NCI-H1092 treated with DMSO at 0.1 percent for 48 hours (cell line): Measurements from ENCODE around the gene SP140L.
"Not testable (repeated sequence)": the region's sequence is repeated elsewhere in the genome, so short reads cannot be mapped to it uniquely, and the experiment has no call there.

Experiments
- DNase-seq: peaks from one replicate; lab custom pipeline; 2025; lab: John Stamatoyannopoulos, UW

The SP140L gene

DNA sequence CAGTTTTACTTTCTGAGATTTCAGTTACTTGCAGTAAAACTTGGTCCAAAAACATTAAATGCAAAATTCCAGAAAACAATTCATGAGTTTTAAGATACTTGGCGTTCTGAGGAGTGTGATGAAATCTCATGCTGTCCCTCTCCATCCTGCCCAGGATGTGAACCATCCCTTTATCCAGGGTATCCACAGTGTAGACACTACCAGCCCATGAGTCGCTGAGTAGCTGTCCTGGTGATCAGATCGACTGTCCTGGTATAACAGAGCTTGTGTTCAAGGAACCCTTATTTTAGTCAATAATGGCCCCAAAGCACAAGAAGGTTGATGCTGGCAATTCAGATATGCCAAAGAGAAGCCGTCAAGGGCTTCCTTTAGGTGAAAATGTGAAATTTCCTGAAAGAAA is 92.2 kb downstream of the SP140L start:
- no peak for DNase-seq

DNA sequence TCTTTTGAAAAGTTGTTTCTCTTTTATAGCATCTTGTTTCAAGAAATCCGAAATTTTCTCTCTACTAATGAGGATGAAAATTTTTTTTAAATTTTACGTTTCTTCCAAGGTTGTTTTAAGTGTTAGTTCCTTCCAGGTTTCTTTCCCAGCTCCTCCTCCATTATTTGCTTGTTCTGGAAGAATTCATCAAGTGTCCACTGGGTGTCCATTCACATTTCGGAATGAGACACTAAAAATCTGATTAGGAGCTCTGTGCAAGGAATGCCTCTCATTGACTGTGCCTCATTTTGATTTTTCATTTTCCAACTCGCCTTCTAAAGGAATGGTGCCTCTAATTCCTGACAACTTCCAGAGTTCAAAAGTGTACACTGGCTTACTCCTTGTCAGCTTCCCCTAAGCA is 95.2 kb downstream of the SP140L start:
- no peak for DNase-seq

DNA sequence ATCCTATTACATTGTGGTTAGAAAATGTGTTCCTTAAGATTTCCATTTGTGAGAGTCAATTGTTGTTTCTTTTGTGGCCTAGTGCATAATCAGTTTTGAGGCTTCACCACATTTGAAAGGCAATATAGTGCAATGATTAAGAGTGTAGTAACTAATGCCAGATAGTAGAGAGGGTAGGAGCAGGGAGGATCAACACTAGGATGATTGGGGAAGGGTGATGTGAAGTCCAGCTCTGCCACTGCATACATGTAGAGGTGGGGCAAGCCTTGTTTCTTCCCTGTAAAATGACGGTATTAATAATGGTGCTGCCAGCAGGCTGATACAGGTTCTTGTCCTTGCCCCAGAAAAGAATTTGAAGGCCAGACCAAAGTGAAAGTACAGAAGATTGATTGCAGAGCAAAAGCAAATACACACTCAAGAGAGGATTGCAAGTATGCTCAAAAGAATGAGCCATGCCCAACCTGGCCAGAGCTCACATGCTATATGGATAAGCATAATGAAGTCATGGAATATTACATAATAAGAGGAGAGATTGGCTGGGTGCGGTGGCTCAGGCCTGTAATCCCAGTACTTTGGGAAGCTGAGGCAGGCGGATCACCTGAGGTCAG is 97.0 kb downstream of the SP140L start:
- DNase-seq, result no peak

DNA sequence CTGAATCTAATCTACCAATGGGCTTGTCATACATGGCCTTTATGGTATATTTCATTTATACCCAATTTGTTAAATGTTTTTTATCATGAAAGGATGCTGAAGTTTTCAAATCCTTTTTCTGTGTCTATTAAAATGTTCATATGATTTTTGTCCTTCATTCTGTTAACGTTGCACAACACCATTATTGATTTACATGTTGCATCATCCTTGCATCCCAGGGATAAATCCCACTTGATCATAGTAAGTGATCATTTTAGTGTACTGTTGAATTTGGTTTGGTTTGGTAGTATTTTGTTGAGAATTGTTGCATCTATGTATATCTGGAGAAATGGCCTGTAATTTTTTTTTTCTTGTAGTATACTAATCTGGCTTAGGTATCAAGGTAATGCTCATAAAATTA is 98.4 kb downstream of the SP140L start:
- no peak for DNase-seq

DNA sequence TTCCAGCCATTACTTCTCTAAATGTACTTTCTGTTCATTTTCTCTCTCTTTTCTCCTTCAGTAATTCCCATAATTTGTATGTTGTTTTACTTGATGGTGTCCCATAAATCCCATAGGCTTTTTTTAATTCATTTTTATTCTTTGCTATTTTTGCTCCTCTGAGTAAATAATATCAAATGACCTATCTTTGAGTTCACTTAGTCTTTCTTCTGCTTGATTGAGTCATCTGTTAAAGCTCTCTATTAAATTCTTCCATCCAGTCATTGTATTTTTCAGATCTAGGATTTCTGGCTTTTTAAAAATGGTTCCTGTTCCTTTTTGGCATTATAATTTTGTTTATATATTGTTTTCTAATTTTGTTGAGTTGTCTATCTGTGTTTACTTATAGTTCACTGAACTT is 102.5 kb downstream of the SP140L start:
- DNase-seq, result no peak

DNA sequence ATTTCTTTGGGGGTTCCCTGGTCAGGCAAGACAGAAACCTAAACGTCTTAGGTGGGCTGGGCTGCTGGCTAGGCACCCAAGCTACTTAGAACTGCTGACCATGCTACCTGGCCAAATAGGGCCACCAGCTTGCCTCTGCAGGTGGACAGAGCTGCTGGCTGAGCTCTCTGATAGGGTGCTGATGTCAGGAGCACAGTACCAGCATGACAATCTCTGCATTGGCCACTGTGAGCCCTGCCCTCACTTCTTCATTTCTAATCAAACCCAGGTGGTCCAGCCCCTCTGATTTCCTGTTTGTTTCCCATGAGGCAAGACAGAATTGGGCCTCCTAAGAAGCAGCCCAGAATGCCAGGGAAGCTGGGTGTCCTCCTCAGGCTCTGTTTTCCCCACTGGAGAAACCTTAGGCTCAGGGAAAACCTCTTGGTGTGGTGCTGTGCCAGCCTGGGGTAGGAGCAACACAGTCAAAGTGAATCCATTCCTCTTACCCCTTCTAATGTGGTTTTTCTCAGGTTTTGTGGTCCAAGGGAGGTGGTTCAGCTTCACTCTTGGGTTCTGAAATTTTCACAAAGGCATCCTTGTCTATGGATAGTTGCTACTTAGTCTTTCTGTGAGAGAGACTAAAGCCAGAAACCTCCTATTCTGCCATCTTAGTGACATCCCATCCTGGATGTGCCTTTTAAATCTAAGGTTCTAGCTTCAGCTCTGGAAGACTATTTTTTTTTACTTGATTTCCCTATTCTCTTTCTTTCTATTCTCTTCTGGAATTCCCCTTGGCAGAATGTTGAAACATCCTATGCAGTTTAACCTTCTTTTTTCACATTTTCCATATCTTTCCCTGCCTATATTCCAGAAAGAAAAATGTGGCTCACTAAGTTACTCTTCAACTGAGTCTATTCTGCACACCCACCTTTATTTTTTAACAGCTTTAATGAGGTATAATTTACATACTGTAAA is 104.2 kb downstream of the SP140L start:
- no peak for DNase-seq

DNA sequence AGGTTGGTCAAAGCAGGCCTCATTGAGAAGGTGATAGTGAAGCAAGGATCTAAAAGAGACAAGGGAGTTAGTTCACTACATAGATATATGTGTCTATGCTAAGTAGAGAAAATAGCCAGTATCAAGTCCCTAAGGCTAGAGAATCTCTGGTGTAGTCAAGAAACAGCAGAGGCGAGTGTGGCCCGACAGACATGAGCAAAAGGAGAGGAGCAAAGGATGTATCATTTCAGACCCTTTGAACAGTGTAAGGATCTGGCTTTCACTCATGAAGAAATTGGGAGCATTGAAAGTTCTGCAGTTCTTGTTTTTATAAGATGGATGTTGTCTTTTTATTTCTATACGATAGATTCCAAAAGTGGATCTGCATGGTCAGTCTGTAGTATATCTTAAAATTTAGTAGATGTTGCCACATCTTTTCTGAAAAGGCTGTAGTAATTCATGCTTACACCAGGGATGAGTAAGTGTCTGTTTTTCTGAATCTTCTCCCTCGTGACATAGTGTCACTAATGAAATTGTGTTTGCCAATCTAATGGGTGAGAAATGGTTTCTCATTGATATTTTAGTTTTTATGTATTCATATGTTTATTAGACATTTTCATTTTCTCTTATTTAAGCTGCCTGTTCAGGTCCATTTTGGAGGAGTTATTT is 107.8 kb downstream of the SP140L start:
- no peak for DNase-seq

DNA sequence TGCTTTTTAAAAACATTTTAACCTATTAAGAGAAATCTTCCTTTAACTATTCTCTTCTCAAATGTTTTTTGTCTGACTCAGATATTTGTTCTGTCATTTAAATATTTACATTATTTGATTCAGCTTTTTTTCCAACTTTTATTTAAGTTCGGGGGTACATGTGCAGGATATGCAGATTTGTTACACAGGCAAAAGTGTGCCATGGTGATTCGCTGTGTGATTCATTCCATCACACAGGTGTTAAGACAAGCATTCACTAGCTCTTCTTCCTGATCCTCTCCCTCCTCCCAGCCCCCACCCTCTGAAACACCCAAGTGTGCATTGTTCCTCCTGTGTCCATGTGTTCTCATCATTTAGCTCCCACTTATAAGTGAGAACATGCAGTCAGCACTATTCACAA is 108.4 kb downstream of the SP140L start:
- no peak for DNase-seq

DNA sequence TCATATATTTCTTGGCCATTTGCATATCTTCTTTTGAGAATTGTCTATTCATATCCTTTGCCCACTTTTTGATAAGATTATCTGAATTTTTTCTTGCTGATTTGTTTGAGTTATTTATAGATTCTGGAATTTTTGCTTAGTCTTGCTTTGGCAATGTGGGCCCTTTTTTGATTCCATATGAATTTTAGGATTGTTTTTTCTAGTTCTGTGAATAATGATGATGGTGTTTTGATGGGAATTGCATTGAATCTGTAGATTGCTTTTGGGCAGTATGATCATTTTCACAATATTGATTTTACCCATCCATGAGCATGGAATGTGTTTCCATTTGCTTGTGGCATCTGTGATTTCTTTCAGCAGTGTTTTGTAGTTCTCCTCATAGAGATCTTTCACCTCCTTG is 112.1 kb downstream of the SP140L start:
- DNase-seq, result not testable (repeated sequence)

DNA sequence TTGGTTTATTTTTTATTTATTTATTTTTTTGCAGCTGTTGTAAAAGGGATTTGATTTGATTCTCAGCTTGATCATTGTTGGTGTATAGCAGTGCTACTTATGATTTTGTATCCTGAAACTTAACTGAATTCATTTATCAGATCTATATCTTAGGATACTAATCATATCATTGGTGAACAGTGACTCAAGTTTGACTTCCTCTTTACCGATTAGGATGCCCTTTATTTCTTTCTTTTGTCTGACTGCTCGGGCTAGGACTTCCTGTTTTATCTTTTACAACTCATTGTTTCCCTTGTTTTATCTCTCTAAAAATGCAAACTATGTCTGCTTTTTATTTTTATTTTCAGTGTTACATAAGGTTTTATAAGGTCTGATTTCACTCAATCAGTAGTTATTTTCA is 112.6 kb downstream of the SP140L start:
- no peak for DNase-seq

DNA sequence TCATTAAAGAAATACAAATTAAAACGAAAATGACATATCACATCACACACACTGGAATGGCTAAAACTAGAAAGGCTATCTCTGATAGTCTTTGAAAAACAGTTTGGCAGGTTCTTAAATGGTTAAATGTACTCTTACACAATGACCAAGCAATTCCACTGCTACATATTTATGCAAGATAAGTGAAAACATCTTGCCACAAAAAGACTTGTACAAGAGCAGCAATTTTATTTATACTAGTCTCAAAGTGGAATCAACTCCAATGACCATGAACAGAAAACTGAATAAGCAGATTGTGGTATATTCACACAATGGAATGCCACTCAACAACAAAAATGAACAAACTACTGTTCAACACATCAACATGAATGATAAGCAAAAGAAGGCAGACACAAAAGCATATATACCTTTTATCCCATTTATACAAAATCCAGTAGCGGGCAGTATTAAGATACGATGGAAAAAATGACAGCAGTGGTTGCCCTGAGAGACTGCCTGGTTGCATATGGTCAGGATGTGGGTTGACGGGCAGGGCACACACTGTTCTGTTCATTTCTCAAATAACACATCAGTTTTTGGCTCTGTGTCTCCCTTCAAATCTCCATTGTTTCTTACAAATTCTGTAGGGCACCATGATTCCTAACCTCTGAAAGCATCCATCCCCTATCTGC is 114.4 kb downstream of the SP140L start:
- no peak for DNase-seq

DNA sequence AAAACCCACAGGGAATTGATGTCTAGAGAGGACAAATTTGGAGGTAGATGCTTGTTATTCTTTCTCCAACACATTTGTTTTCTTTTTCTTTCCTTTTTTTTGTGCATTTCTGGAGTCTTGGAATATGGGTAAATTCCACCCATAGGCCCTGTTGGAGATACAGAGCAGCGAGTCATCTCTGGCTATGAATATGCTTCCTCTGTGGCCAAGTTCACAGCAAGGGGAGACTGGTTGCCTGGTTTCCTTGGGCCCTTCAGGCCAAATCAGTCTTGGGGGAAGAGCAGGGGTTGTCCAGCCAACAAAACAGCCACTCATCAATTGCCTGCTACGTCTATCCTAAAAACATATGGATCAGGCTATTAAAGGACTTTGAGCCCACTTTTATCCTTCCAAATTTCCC is 116.5 kb downstream of the SP140L start:
- DNase-seq, result no peak

DNA sequence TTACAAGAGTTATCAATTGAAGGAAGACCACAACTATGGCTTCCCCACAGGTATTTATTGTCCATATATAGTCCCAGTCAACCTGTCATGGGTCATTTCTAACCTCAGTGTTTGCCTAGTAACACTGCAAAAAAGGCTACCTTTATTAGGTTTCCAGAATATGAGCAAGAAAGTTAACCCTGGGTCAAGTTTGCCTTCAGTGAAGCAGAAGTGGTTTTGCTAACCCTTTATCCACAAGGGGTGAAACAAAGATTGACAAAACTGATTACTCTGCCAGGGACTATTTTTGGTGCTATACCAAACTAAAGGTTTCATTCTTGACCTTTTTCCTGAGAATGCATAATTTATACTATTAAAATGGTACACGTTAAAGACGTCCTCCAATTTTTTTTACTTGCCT is 117.8 kb downstream of the SP140L start:
- DNase-seq, result no peak

DNA sequence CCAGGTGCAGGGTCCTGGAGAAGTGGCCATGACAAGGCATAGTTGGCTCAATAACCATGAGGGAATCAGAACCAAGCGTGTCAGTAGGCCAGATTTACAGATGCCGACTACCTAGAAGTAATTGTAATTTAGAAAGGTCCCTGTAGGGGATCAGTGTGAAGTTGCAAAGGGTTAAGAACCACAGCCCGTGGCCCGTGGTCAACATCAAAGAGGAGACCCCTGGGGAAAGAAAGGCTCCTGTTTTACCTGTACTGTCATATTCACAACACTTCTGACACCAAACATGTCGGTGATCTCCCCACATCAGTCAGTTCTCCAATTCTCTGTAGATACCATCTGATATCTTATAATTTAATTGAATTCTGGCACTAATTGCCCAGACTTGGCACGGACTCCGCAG is 120.0 kb downstream of the SP140L start:
- no peak for DNase-seq

DNA sequence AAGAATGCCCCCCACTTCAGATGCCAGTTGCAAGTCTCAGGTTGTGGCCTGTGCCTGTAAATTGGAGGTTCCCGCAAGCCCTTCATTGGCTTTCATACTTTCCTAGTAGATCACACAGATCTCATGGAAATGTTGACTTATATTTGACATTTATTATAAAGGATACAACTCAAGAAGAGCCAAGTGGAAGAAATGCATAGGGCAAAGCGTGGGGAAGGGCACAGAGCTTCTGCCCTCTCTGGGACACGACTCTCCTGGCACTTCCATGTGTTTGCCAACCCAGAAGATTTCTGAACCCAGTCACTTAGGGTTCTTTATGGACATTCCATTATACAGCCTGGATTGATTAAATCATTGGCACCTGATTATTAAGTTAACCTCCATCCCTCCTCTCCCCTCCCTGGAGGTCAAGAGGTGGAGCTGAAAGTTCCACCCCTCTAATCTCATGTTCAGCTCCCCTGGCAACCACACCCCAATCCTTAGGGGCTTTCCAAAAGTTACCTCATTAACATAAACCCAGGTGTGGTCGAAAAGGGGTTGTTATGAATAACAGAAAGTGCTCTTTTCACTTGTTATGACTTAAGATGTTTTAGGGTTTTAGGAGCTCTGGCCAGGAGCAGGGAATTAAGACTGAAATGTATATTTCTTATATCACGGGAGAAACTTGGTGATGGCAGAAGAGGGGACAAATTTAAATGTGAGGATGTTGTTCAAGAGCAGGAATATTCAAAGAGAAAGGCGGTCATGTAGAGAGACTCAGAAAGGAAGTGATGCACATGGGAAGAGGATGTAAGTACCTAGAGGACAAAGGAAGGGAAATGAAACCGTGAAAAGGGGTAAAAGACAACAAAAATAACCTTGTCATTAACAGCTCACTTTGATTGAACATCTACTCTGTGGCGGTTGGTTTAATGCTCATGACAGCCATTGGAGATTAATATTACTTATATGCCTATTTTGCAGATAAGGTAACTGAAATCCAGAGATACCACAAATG is 120.8 kb downstream of the SP140L start:
- no peak for DNase-seq

DNA sequence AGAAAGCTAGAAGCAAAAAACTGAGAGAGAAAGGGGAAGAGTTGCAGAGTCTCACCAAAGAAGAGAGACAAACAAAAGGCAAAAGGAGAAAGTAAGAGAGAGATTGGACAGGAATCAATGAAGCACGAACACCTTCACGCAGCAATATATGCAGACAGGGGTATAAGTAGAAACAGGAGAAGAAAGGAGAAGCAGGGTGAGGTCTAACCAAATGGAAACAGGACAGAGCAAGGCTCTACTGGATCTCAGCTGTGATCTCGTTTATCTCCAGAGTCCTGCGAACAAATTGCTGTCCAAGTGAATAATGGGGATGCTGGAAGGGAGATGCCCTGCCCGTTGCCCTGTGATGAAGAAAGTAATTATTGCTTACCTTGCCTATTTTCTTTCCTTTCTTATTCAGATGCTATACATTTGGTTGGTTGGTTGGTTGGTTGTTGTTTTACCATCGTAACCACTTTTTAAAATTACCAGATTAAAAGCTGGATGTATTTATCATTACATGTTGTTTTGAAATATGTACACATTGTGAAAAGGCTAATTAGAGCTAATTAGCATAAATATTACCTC is 123.0 kb downstream of the SP140L start:
- no peak for DNase-seq

DNA sequence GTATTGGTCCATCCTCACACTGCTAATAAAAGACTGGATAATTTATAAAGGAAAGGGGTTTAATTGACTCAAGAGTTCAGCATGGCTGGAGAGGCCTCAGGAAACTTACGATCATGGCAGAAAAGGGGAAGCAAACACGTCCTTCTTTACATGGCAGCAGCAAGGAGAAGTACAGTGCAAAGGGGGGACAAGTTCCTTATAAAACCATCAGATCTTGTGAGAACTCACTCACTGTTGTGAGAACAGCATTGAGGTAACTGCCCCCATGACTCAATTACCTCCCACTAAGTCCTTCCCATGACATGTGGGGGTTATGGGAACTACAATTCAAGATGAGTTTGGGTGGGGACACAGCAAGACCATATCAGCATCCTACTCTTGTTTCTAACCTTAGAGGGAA is 126.0 kb downstream of the SP140L start:
- no peak for DNase-seq
